ENCODE results near the gene ACOT12. TPM values are rescaled to one million over a fixed set of nuclear protein-coding genes. Genes with fewer than 3 reads are reported as not detected.

Gene ACOT12
- polyA plus RNA-seq, 3 donors, result not detected

- TF ChIP-seq CTCF (IDR thresholded peaks at IDR 0.05), result peak; percentile 75
- Histone ChIP-seq H3K4me3 (replicated peaks in 1 of 3; ENCODE audit: low read depth in 2 of 3, low read length in 3 of 3) (no peak overlapping the region), H3K4me1 (ENCODE audit: control insufficient read depth in 1 of 2, insufficient read depth in 2 of 2, low read length in 2 of 2) (no peaks in the 10 kb centered on the region), H3K27ac (ENCODE audit: low read depth in 1 of 2, low read length in 2 of 2) (no peak overlapping the region), H3K9ac (ENCODE audit: insufficient read depth, low read length, poor library complexity, severe bottlenecking) (no peak overlapping the region), H3K4me2 (replicated peaks; ENCODE audit: extremely low read depth, low read length, poor library complexity, severe bottlenecking) (no peak overlapping the region), H2AFZ (ENCODE audit: insufficient read depth, low read depth, low read length, poor library complexity, severe bottlenecking) (no peak overlapping the region), H4K20me1 (ENCODE audit: insufficient read depth, low read length) (no peaks in the 10 kb centered on the region), H3K9me3 (replicated peaks in 1 of 2; ENCODE audit: control insufficient read depth in 1 of 2, insufficient read depth in 1 of 2, low read length in 2 of 2) (no peaks in the 10 kb centered on the region), H3K27me3 (ENCODE audit: control insufficient read depth in 2 of 2, insufficient read depth in 2 of 2, low read length in 2 of 2) (no peaks in the 10 kb centered on the region), H3K79me2 (ENCODE audit: insufficient read depth, low read length) (no peaks in the 10 kb centered on the region), H3K36me3 (replicated peaks in 1 of 2; ENCODE audit: control insufficient read depth in 1 of 2, insufficient read depth in 2 of 2, low read length in 2 of 2) (peaks cover 0 to 5% of the 10 kb centered on the region in 2 donors)
- DNase-seq, result peak; percentile 3 to 50 (median 19)
- H3K4me3 Mint-ChIP-seq, result no peak overlapping the region
- no peak overlapping the region for H3K27ac Mint-ChIP-seq
- no CpG with 5 or more reads among the region's 2 CpGs for WGBS (ENCODE audit: insufficient coverage)
- intact Hi-C loops (cut with micrococcal nuclease), result loop anchor here (5.0 to 10.0 kb wide), 2 partner anchors 412 to 739 kb away; no protein-coding TSS in a partner anchor
- peaks cover 9% of the 10 kb centered on the region for H3K4me1 Mint-ChIP-seq
- no peaks in the 10 kb centered on the region for H3K27me3 Mint-ChIP-seq (ENCODE audit: low read depth in 3 of 3)
- H3K36me3 Mint-ChIP-seq, result peaks cover 10 to 21% of the 10 kb centered on the region in 2 donors
- no peaks in the 10 kb centered on the region for H3K9me3 Mint-ChIP-seq
Observed at GRCh38 chr5:81425569-81425968, 31.6 kb upstream of the ACOT12 start.

GRCh38 chr5:81424728-81425127 is 30.8 kb upstream of the ACOT12 start:
- no CpG with 5 or more reads among the region's 1 CpG for WGBS (ENCODE audit: insufficient coverage)
- no peak overlapping the region for H3K27ac ChIP-seq (ENCODE audit: low read depth in 1 of 2, low read length in 2 of 2)

More at GRCh38 chr5:81424728-81425127, 30.8 kb upstream of the ACOT12 start:
- no peaks in the 10 kb centered on the region for H3K9me3 Mint-ChIP-seq
- Histone ChIP-seq H3K79me2 (ENCODE audit: insufficient read depth, low read length) (no peaks in the 10 kb centered on the region), H2AFZ (ENCODE audit: insufficient read depth, low read depth, low read length, poor library complexity, severe bottlenecking) (no peak overlapping the region), H3K27me3 (ENCODE audit: control insufficient read depth in 2 of 2, insufficient read depth in 2 of 2, low read length in 2 of 2) (no peaks in the 10 kb centered on the region), H3K36me3 (replicated peaks in 1 of 2; ENCODE audit: control insufficient read depth in 1 of 2, insufficient read depth in 2 of 2, low read length in 2 of 2) (peaks cover 0 to 5% of the 10 kb centered on the region in 2 donors), H3K4me1 (ENCODE audit: control insufficient read depth in 1 of 2, insufficient read depth in 2 of 2, low read length in 2 of 2) (no peaks in the 10 kb centered on the region), H3K9me3 (replicated peaks in 1 of 2; ENCODE audit: control insufficient read depth in 1 of 2, insufficient read depth in 1 of 2, low read length in 2 of 2) (no peaks in the 10 kb centered on the region), H4K20me1 (ENCODE audit: insufficient read depth, low read length) (no peaks in the 10 kb centered on the region), H3K4me2 (replicated peaks; ENCODE audit: extremely low read depth, low read length, poor library complexity, severe bottlenecking) (no peak overlapping the region), H3K4me3 (replicated peaks in 1 of 3; ENCODE audit: low read depth in 2 of 3, low read length in 3 of 3) (no peak overlapping the region), H3K9ac (ENCODE audit: insufficient read depth, low read length, poor library complexity, severe bottlenecking) (no peak overlapping the region)
- H3K27ac Mint-ChIP-seq, result no peak overlapping the region
- TF ChIP-seq CTCF (IDR thresholded peaks at IDR 0.05), result no peak
- H3K4me1 Mint-ChIP-seq, result peaks cover 14% of the 10 kb centered on the region
- DNase-seq, result no peak
- peaks cover 16 to 27% of the 10 kb centered on the region in 2 donors for H3K36me3 Mint-ChIP-seq
- H3K4me3 Mint-ChIP-seq, result no peak overlapping the region
- intact Hi-C loops (cut with micrococcal nuclease), result loop anchor here (5.0 to 10.0 kb wide), 2 partner anchors 413 to 740 kb away; no protein-coding TSS in a partner anchor
- no peaks in the 10 kb centered on the region for H3K27me3 Mint-ChIP-seq (ENCODE audit: low read depth in 3 of 3)
